Tibial artery (tissue), 4 donors: Measurements from ENCODE around the gene BCAP29.
"Not testable (repeated sequence)": the region's sequence is repeated elsewhere in the genome, so short reads cannot be mapped to it uniquely, and the experiment has no call there.

Source experiments
- DNase-seq, 2 donors: peaks; one replicate each; pipeline ENCODE4 v3.0.0-alpha.2; 2019
- H3K27ac ChIP-seq, 2 donors: fragments of 200-600 bp; sonication (generic) in 1 of 2; 1 replicate in 1 of 2; 2 replicates in 1 of 2; pipeline ENCODE4 v1.5.1; 2018 to 2019; ENCODE audit warnings: mild to moderate bottlenecking in 1 of 2
- H3K27me3 ChIP-seq, 2 donors: fragments of 200-600 bp; sonication (generic) in 1 of 2; one replicate each; pipeline versions ENCODE4 v1.5.1 to v1.6.0; 2016 to 2019
- H3K36me3 ChIP-seq, 3 donors: fragments of 200-600 bp; sonication (generic) in 2 of 3; one replicate each; pipeline ENCODE4 v1.5.1; 2016 to 2019; ENCODE audit warnings: mild to moderate bottlenecking in 2 of 3
- H3K4me1 ChIP-seq, 4 donors: fragments of 200-600 bp; sonication (generic) in 2 of 4; 1 replicate in 3 of 4; 2 replicates in 1 of 4; pipeline ENCODE4 v1.5.1; 2016 to 2019
- H3K4me3 ChIP-seq, 2 donors: fragments of 200-600 bp; sonication (generic) in 1 of 2; 1 replicate in 1 of 2; 2 replicates in 1 of 2; pipeline ENCODE4 v1.5.1; 2018 to 2019; ENCODE audit warnings: mild to moderate bottlenecking in 2 of 2
- H3K9me3 ChIP-seq, 3 donors: fragments of 200-600 bp; sonication (generic) in 1 of 3; one replicate each; pipeline ENCODE4 v1.5.1; 2016 to 2019
- intact Hi-C: fragments of 100-400 bp; cut with DNase I; formaldehyde crosslinking; loops from one replicate; pipeline ENCODE4 v1.15.0; 2023; ENCODE audit warnings: low total_unique reads
- TF ChIP-seq, protein P1 (sequence below), 2 experiments: fragments of 200-600 bp in 1 of 2; fragments of 450-650 bp in 1 of 2; IDR thresholded peaks; one replicate each; pipeline ENCODE4 v1.5.1; 2017 to 2019; ENCODE audit warnings: antibody characterized with exemption in 2 of 2, mild to moderate bottlenecking in 1 of 2, moderate library complexity in 1 of 2

Gene BCAP29

GRCh38 chr7:107632492-107632865, 52.4 kb downstream of the BCAP29 start:
- H3K36me3 ChIP-seq: peaks cover 7 to 16% (median 16%) of the 10 kb centered on the region in 3 donors
- no peaks in the 10 kb centered on the region for H3K27me3 ChIP-seq
- H3K4me3 ChIP-seq: no peak overlapping the region
- H3K4me1 ChIP-seq: peaks cover 0 to 7% (median 0%) of the 10 kb centered on the region in 4 donors
- H3K27ac ChIP-seq: no peak overlapping the region
- TF ChIP-seq, protein P1, sequence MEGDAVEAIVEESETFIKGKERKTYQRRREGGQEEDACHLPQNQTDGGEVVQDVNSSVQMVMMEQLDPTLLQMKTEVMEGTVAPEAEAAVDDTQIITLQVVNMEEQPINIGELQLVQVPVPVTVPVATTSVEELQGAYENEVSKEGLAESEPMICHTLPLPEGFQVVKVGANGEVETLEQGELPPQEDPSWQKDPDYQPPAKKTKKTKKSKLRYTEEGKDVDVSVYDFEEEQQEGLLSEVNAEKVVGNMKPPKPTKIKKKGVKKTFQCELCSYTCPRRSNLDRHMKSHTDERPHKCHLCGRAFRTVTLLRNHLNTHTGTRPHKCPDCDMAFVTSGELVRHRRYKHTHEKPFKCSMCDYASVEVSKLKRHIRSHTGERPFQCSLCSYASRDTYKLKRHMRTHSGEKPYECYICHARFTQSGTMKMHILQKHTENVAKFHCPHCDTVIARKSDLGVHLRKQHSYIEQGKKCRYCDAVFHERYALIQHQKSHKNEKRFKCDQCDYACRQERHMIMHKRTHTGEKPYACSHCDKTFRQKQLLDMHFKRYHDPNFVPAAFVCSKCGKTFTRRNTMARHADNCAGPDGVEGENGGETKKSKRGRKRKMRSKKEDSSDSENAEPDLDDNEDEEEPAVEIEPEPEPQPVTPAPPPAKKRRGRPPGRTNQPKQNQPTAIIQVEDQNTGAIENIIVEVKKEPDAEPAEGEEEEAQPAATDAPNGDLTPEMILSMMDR (IDR thresholded peaks at IDR 0.05): no peak
- intact Hi-C loops: no loop called here
- H3K9me3 ChIP-seq: no peaks in the 10 kb centered on the region
- no peak for DNase-seq

DNA sequence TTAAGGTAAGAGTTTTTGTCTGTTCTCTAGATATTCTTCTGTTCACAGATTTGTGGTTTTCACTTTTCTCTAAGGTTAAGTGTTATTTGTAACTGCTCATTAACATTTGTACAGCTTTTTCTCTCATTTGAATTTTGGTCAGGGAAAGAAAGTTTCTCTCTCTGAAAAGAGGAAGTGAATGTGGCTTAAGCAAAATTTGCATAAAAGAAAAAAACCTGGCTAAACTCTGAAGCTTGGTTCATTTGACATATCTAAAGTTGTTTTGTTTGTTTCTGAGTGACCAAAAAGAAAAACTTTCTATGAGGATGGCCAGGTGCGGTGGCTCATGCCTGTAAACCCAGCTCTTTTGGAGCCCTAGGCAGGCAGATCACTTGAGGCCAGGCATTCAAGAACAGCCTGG, 58.5 kb downstream of the BCAP29 start:
- H3K9me3 ChIP-seq: no peaks in the 10 kb centered on the region
- H3K4me1 ChIP-seq: peaks cover 0 to 7% (median 0%) of the 10 kb centered on the region in 4 donors
- H3K36me3 ChIP-seq: no peaks in the 10 kb centered on the region
- intact Hi-C loops: no loop called here
- H3K27ac ChIP-seq: no peak overlapping the region
- DNase-seq: no peak
- TF ChIP-seq, protein P1 (IDR thresholded peaks at IDR 0.05): no peak
- no peak overlapping the region for H3K4me3 ChIP-seq
- H3K27me3 ChIP-seq: no peaks in the 10 kb centered on the region

- intact Hi-C loops, DNase-seq, H3K4me1 ChIP-seq, H3K36me3 ChIP-seq, H3K27ac ChIP-seq, H3K9me3 ChIP-seq, H3K4me3 ChIP-seq, H3K27me3 ChIP-seq: not testable (repeated sequence)
These were observed 59.0 kb downstream of the BCAP29 start for GRCh38 chr7:107639070-107639469.

DNA sequence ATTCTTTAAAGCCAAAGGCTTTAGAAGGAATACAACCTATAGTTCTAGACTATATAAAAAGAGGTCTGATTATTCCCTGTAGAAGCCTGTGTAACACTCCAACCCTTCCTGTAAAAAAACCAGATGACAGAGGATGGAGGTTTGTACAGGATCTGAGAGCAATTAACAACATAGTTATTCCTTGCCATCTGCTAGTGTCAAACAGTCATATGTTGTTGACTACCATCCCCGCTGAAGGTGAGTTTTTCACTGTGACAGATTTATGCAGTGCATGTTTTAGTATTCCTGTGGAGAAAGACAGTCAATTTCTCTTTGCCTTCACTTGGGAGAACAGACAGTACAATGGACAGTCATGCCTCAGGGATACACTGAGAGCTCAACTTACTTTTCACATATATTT, 61.6 kb downstream of the BCAP29 start:
- intact Hi-C loops: no loop called here
- TF ChIP-seq, protein P1 (IDR thresholded peaks at IDR 0.05): no peak
- H3K27me3 ChIP-seq: no peaks in the 10 kb centered on the region
- no peaks in the 10 kb centered on the region for H3K4me1 ChIP-seq
- no peaks in the 10 kb centered on the region for H3K9me3 ChIP-seq
- H3K4me3 ChIP-seq: no peak overlapping the region
- H3K27ac ChIP-seq: no peak overlapping the region
- no peaks in the 10 kb centered on the region for H3K36me3 ChIP-seq
- no peak for DNase-seq

DNA sequence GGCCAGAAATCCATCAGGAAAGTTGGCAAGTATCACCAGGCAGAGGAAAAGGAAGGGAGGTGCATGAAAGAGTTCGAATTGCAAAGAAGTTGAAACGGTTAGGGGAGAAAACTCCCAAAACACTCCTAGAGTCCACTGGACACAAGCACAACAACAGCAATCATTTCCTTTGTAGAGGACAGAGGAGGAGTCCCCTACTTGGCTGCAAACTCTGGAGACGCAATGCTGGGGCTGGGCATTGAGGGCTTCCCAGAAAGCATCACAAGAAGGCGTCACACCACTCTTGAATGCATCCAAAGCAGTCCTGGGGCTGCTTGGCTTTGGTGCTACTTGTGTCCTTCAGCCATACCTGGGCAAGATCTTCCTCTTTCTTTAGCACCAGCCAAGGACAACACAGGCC, 62.5 kb downstream of the BCAP29 start:
- intact Hi-C loops: no loop called here
- Histone ChIP-seq H3K36me3 (no peaks in the 10 kb centered on the region), H3K4me3 (no peak overlapping the region), H3K4me1 (no peaks in the 10 kb centered on the region), H3K27me3 (no peaks in the 10 kb centered on the region), H3K9me3 (no peaks in the 10 kb centered on the region), H3K27ac (no peak overlapping the region)
- TF ChIP-seq, protein P1 (IDR thresholded peaks at IDR 0.05): no peak
- no peak for DNase-seq

- intact Hi-C loops: no loop called here
- no peaks in the 10 kb centered on the region for H3K9me3 ChIP-seq
- no peak overlapping the region for H3K27ac ChIP-seq
- DNase-seq: no peak
- no peaks in the 10 kb centered on the region for H3K36me3 ChIP-seq
- no peaks in the 10 kb centered on the region for H3K27me3 ChIP-seq
- no peak overlapping the region for H3K4me3 ChIP-seq
- TF ChIP-seq, protein P1 (IDR thresholded peaks at IDR 0.05): no peak
- no peaks in the 10 kb centered on the region for H3K4me1 ChIP-seq
These were observed 63.4 kb downstream of the BCAP29 start for GRCh38 chr7:107643407-107643806.
